Right renal pelvis (tissue), 4 donors: ENCODE measurements around the gene C10orf67. TPM values are rescaled to one million over a fixed set of nuclear protein-coding genes. Genes with fewer than 3 reads are reported as not detected.
"Not testable (repeated sequence)": the region's sequence is repeated elsewhere in the genome, so short reads cannot be mapped to it uniquely, and the experiment has no call there.

Source experiments
- DNase-seq, 4 donors: peaks; one replicate each; pipeline ENCODE4 v3.0.0-alpha.2; 2013; ENCODE audit warnings: low read depth in 4 of 4, low spot score in 3 of 4, missing footprints in 1 of 4
- polyA plus RNA-seq, 4 donors: library from polyadenylated mRNA; unstranded; fragments of 120-200 nt; gene quantifications; one replicate each; pipeline ENCODE4 v1.2.1, GENCODE V29; 2013; ENCODE audit not compliant: insufficient read length in 4 of 4

The C10orf67 gene
- polyA plus RNA-seq, 4 donors, result 1.4 to 2.4 (median 1.8) TPM

GRCh38 chr10:23281044-23281433 lies 63.6 kb downstream of the C10orf67 start:
- DNase-seq, result no peak

GRCh38 chr10:23280419-23281043 lies 64.1 kb downstream of the C10orf67 start:
- no peak for DNase-seq

GRCh38 chr10:23275355-23275754 lies 69.2 kb downstream of the C10orf67 start:
- no peak for DNase-seq

- not testable (repeated sequence) for DNase-seq
Observed at GRCh38 chr10:23274179-23274578, 70.4 kb downstream of the C10orf67 start.

- DNase-seq, result no peak
Observed at GRCh38 chr10:23270531-23270930, 74.1 kb downstream of the C10orf67 start.

GRCh38 chr10:23263441-23264164 lies 81.0 kb downstream of the C10orf67 start:
- no peak for DNase-seq

- no peak for DNase-seq
Observed at GRCh38 chr10:23262928-23263327, 81.7 kb downstream of the C10orf67 start.

GRCh38 chr10:23258516-23258915 lies 86.1 kb downstream of the C10orf67 start:
- no peak for DNase-seq

GRCh38 chr10:23253780-23254179 lies 90.8 kb downstream of the C10orf67 start:
- DNase-seq, result peak in 1 of 4 donors; percentile 1

- not testable (repeated sequence) for DNase-seq
Observed at GRCh38 chr10:23252859-23253258, 91.7 kb downstream of the C10orf67 start.

- not testable (repeated sequence) for DNase-seq
Observed at GRCh38 chr10:23241779-23242178, 102.8 kb downstream of the C10orf67 start.

GRCh38 chr10:23238015-23238414 lies 106.6 kb downstream of the C10orf67 start:
- DNase-seq, result no peak

- DNase-seq, result no peak
Observed at GRCh38 chr10:23230582-23230981, 114.0 kb downstream of the C10orf67 start.

- no peak for DNase-seq
Observed at GRCh38 chr10:23217471-23217870, 127.1 kb downstream of the C10orf67 start.

GRCh38 chr10:23205972-23206642 lies 138.5 kb downstream of the C10orf67 start:
- DNase-seq, result no peak

- DNase-seq, result no peak
Observed at GRCh38 chr10:23204773-23205172, 139.8 kb downstream of the C10orf67 start.

GRCh38 chr10:23203369-23204325 lies 140.9 kb downstream of the C10orf67 start:
- DNase-seq, result no peak

- no peak for DNase-seq
Observed at GRCh38 chr10:23202779-23203178, 141.8 kb downstream of the C10orf67 start.

GRCh38 chr10:23201837-23202236 lies 142.8 kb downstream of the C10orf67 start:
- no peak for DNase-seq

- DNase-seq, result no peak
Observed at GRCh38 chr10:23200997-23201652, 143.5 kb downstream of the C10orf67 start.
